Astrocyte of the cerebellum (primary cell): ENCODE data around the gene PRKAR2B.
"Not testable (repeated sequence)": the region's sequence is repeated elsewhere in the genome, so short reads cannot be mapped to it uniquely, and the experiment has no call there.

Experiments
- DNase-seq: peaks from one replicate; pipeline ENCODE4 v3.0.0-alpha.2; 2011; ENCODE audit warnings: low read depth
- H3K4me3 ChIP-seq: 2 replicates; pipeline ENCODE4 v1.5.1; 2011; ENCODE audit warnings: mild to moderate bottlenecking, low read depth, low read length, moderate library complexity
- in situ Hi-C: cut with HindIII; loops from 2 replicates; pipeline ENCODE4 v1.10.0; 2017; ENCODE audit warnings: low sequenced_read_pairs
- TF ChIP-seq, protein P1 (sequence below): IDR thresholded peaks from 2 replicates; pipeline ENCODE4 v1.5.1; 2012; ENCODE audit warnings: low read length, low read depth, moderate library complexity, mild to moderate bottlenecking; ENCODE audit errors: missing control alignments

PRKAR2B gene

GRCh38 chr7:107041097-107041496 lies 3.4 kb upstream of the PRKAR2B start:
- in situ Hi-C loops: no loop called here
- no peak overlapping the region for H3K4me3 ChIP-seq
- TF ChIP-seq, protein P1, sequence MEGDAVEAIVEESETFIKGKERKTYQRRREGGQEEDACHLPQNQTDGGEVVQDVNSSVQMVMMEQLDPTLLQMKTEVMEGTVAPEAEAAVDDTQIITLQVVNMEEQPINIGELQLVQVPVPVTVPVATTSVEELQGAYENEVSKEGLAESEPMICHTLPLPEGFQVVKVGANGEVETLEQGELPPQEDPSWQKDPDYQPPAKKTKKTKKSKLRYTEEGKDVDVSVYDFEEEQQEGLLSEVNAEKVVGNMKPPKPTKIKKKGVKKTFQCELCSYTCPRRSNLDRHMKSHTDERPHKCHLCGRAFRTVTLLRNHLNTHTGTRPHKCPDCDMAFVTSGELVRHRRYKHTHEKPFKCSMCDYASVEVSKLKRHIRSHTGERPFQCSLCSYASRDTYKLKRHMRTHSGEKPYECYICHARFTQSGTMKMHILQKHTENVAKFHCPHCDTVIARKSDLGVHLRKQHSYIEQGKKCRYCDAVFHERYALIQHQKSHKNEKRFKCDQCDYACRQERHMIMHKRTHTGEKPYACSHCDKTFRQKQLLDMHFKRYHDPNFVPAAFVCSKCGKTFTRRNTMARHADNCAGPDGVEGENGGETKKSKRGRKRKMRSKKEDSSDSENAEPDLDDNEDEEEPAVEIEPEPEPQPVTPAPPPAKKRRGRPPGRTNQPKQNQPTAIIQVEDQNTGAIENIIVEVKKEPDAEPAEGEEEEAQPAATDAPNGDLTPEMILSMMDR: no peak
- no peak for DNase-seq

- DNase-seq, in situ Hi-C loops, H3K4me3 ChIP-seq: not testable (repeated sequence)
These were observed 2.7 kb upstream of the PRKAR2B start for GRCh38 chr7:107041764-107042163.

GRCh38 chr7:107042326-107042910 lies 2.1 kb upstream of the PRKAR2B start:
- DNase-seq, in situ Hi-C loops, H3K4me3 ChIP-seq: not testable (repeated sequence)

DNA sequence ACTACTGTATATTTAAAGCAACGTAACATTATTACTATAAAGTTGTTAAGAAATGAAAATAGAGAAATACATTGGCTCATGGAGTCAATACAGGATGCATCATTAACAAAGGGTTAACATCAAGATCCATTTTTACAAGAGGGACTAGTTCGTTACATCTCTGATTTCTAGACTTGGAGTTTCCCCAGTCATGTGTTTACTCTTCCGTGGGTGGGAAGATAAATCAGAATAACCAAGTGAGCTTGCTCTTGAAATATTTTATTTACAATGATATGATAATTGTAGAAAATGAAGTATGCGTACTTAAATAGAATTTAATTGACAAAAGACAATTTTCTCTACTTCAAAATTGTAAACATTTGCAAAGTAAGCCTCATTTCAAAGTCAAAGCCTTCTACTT lies 1.0 kb upstream of the PRKAR2B start:
- H3K4me3 ChIP-seq: no peak overlapping the region
- TF ChIP-seq, protein P1: no peak
- no peak for DNase-seq
- in situ Hi-C loops: no loop called here

- H3K4me3 ChIP-seq: peak overlapping the region; percentile 78
- in situ Hi-C loops: no loop called here
- TF ChIP-seq, protein P1: no peak
- DNase-seq: no peak
These were observed 571 bp upstream of the PRKAR2B start for GRCh38 chr7:107043921-107044346.

- TF ChIP-seq, protein P1: no peak
- in situ Hi-C loops: no loop called here
- DNase-seq: peak; percentile 28
- H3K4me3 ChIP-seq: peak overlapping the region; percentile 78
These were observed 873 bp downstream of the PRKAR2B start for GRCh38 chr7:107045195-107045960.

DNA sequence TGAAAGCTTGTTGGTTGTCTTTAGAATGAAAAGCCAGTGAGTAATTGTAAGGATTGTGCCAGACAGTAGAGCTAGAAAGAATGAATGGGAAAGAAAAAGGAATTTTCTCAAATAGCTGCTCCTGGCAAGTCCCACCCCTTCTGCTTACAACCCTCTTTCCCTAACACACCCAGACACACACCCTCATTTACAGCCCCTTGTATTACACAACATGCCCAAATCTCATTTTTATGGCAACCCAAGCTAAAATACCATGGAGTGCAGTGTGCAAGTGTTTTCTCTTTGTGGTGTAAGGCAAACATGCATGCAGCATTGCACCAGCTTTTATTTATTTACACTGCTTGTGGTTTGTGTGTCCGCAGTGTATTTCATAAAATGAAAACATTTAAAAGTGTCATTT lies 1.5 kb downstream of the PRKAR2B start:
- no peak for DNase-seq
- in situ Hi-C loops: no loop called here
- peak overlapping the region; percentile 78 for H3K4me3 ChIP-seq
- TF ChIP-seq, protein P1: no peak
